Thyroid gland (tissue), 4 donors: Measurements from ENCODE around the gene BMPR2.

Source experiments
- POLR2A ChIP-seq, 2 donors: fragments of 450-650 bp; IDR thresholded peaks; one replicate each; pipeline ENCODE4 v1.6.1; 2017; ENCODE audit warnings: antibody characterized with exemption in 2 of 2, mild to moderate bottlenecking in 2 of 2, moderate library complexity in 1 of 2
- TF ChIP-seq, protein P1 (sequence below), 6 experiments: fragments of 200-600 bp in 3 of 6; fragments of 450-650 bp in 3 of 6; sonication (generic) in 3 of 6; IDR thresholded peaks; one replicate each; pipeline ENCODE4 v1.5.1; 2016 to 2019; ENCODE audit warnings: antibody characterized with exemption in 6 of 6, mild to moderate bottlenecking in 2 of 6, inconsistent platforms in 1 of 6, moderate library complexity in 1 of 6

DNA sequence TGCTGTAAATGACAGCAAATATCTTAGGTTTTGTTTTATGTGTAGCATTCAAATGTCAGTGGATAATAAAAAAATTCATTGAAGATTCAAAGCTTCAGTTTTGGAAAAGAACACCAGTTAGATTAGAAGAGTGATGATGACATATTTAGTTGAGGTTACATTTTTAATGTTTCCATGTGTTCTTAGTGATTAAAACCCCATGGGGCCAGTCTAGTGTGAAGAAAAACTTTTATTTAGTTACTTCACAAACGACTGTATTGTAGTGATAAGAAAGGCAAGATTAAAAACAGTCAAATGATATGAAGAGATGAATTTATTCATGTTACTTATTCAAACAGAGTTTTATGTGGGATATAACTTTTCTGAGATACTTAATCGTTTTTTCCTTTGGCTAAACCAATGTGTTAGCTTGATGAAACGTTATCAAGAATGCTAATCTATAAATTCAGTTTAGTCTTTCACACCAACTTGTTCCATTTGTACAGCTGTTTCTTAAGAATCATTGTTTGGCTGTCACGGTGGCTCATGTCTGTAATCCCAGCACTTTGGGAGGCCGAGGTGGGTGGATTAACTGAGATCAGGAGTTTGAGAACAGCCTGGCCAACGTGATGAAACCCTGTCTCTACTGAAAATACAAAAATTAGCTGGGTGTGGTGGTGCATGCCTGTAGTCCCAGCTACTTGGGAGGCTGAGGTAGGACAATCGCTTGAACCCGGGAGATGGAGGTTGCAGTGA is 11.6 kb downstream of the BMPR2 start:
- TF ChIP-seq POLR2A (IDR thresholded peaks at IDR 0.05): no peak
- TF ChIP-seq, protein P1, sequence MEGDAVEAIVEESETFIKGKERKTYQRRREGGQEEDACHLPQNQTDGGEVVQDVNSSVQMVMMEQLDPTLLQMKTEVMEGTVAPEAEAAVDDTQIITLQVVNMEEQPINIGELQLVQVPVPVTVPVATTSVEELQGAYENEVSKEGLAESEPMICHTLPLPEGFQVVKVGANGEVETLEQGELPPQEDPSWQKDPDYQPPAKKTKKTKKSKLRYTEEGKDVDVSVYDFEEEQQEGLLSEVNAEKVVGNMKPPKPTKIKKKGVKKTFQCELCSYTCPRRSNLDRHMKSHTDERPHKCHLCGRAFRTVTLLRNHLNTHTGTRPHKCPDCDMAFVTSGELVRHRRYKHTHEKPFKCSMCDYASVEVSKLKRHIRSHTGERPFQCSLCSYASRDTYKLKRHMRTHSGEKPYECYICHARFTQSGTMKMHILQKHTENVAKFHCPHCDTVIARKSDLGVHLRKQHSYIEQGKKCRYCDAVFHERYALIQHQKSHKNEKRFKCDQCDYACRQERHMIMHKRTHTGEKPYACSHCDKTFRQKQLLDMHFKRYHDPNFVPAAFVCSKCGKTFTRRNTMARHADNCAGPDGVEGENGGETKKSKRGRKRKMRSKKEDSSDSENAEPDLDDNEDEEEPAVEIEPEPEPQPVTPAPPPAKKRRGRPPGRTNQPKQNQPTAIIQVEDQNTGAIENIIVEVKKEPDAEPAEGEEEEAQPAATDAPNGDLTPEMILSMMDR (IDR thresholded peaks at IDR 0.05): no peak
